Smooth muscle cell (in vitro differentiated cells): ENCODE data around the gene GHSR. TPM values are rescaled to one million over a fixed set of nuclear protein-coding genes. Genes with fewer than 3 reads are reported as not detected.

Experiments
- DNase-seq: peaks from one replicate; lab custom pipeline; 2025; ENCODE audit not compliant: unreplicated experiment; lab: John Stamatoyannopoulos, UW
- H2AFZ ChIP-seq: fragments of 200-600 bp; sonication (generic); 2 replicates; pipeline ENCODE4 v1.6.0; 2016; ENCODE audit warnings: antibody characterized with exemption, low read depth, mild to moderate bottlenecking
- H3F3A ChIP-seq: fragments of 200-600 bp; sonication (generic); 2 replicates; pipeline ENCODE4 v1.6.0; 2017; ENCODE audit warnings: antibody characterized with exemption, low read depth
- H3K27ac ChIP-seq: fragments of 200-600 bp; sonication (generic); 2 replicates; pipeline ENCODE4 v1.5.1; 2016; ENCODE audit warnings: low read depth, mild to moderate bottlenecking
- H3K27me3 ChIP-seq: fragments of 200-600 bp; sonication (generic); 2 replicates; pipeline ENCODE4 v1.6.1; 2016; ENCODE audit warnings: low read depth, mild to moderate bottlenecking
- H3K36me3 ChIP-seq: fragments of 200-600 bp; sonication (generic); 2 replicates; pipeline ENCODE4 v1.5.1; 2016; ENCODE audit warnings: low read depth
- H3K4me1 ChIP-seq: fragments of 200-600 bp; sonication (generic); 2 replicates; pipeline ENCODE4 v1.5.1; 2016; ENCODE audit warnings: low read depth
- H3K4me2 ChIP-seq: fragments of 200-600 bp; sonication (generic); 2 replicates; pipeline ENCODE4 v1.6.0; 2016; ENCODE audit warnings: mild to moderate bottlenecking
- H3K4me3 ChIP-seq: fragments of 200-600 bp; sonication (generic); 2 replicates; pipeline ENCODE4 v1.5.1; 2016; ENCODE audit warnings: mild to moderate bottlenecking
- H3K79me2 ChIP-seq: fragments of 200-600 bp; sonication (generic); 2 replicates; pipeline ENCODE4 v1.6.0; 2016; ENCODE audit warnings: low read depth, mild to moderate bottlenecking
- H3K9ac ChIP-seq: fragments of 200-600 bp; sonication (generic); 2 replicates; pipeline ENCODE4 v1.6.0; 2016; ENCODE audit warnings: low read depth
- H3K9me3 ChIP-seq: fragments of 200-600 bp; sonication (generic); replicated peaks from 2 replicates; pipeline ENCODE4 v1.5.1; 2016; ENCODE audit warnings: low read depth
- H4K20me1 ChIP-seq: fragments of 200-600 bp; sonication (generic); 2 replicates; pipeline ENCODE4 v1.6.0; 2016; ENCODE audit warnings: low read depth
- CTCF ChIP-seq: fragments of 200-600 bp; sonication (generic); IDR thresholded peaks from 2 replicates; pipeline ENCODE4 v1.5.1; 2017; ENCODE audit warnings: borderline replicate concordance, mild to moderate bottlenecking, antibody characterized with exemption; ENCODE audit not compliant: insufficient read depth, poor library complexity, severe bottlenecking
- WGBS: methylation state at CpG from one replicate; pipeline ENCODE4 v1.1.7; 2016; ENCODE audit warnings: low lambda C conversion rate; 5-methylcytosine and 5-hydroxymethylcytosine counted together
- polyA plus RNA-seq: library from polyadenylated mRNA; unstranded; fragments of >200 nt; fragmentation: Nextera tagmentation; extraction: Ambion mirVana; gene quantifications from 2 replicates; pipeline ENCODE4 v1.2.1, GENCODE V29; 2016
- total RNA-seq: library from RNA; depleted of rRNA; stranded (reverse); fragments of >200 nt; gene quantifications from 2 replicates; pipeline ENCODE4 v1.2.3, GENCODE V29; 2014

GHSR gene
- total and polyA plus RNA-seq, 2 experiments from 2014 or later: not detected

GRCh38 chr3:172442606-172443005 lies 5.7 kb downstream of the GHSR start:
- H3K9ac ChIP-seq: no peak overlapping the region
- no peak overlapping the region for H3K4me3 ChIP-seq
- no peaks in the 10 kb centered on the region for H3F3A ChIP-seq
- H3K36me3 ChIP-seq: no peaks in the 10 kb centered on the region
- H2AFZ ChIP-seq: no peak overlapping the region
- H3K9me3 ChIP-seq: no peaks in the 10 kb centered on the region
- no peak for TF ChIP-seq CTCF
- no peaks in the 10 kb centered on the region for H3K4me1 ChIP-seq
- no peak for DNase-seq
- no peaks in the 10 kb centered on the region for H4K20me1 ChIP-seq
- H3K27me3 ChIP-seq: peaks cover 70% of the 10 kb centered on the region
- H3K27ac ChIP-seq: no peak overlapping the region
- 100% methylated on average over 1 of the region's 1 CpG for WGBS
- H3K4me2 ChIP-seq: no peak overlapping the region
- no peaks in the 10 kb centered on the region for H3K79me2 ChIP-seq

GRCh38 chr3:172441581-172441980 lies 6.7 kb downstream of the GHSR start:
- H3F3A ChIP-seq: no peaks in the 10 kb centered on the region
- WGBS: 85% methylated on average over 5 of the region's 5 CpGs
- H3K27me3 ChIP-seq: peaks cover 60% of the 10 kb centered on the region
- no peak overlapping the region for H3K4me3 ChIP-seq
- no peak overlapping the region for H2AFZ ChIP-seq
- H3K9ac ChIP-seq: no peak overlapping the region
- TF ChIP-seq CTCF: no peak
- no peak overlapping the region for H3K27ac ChIP-seq
- H4K20me1 ChIP-seq: no peaks in the 10 kb centered on the region
- no peaks in the 10 kb centered on the region for H3K79me2 ChIP-seq
- DNase-seq: no peak
- no peaks in the 10 kb centered on the region for H3K9me3 ChIP-seq
- H3K4me1 ChIP-seq: no peaks in the 10 kb centered on the region
- no peak overlapping the region for H3K4me2 ChIP-seq
- no peaks in the 10 kb centered on the region for H3K36me3 ChIP-seq

- DNase-seq: no peak
- no peaks in the 10 kb centered on the region for H4K20me1 ChIP-seq
- H3K4me3 ChIP-seq: no peak overlapping the region
- peaks cover 26% of the 10 kb centered on the region for H3K27me3 ChIP-seq
- H3K79me2 ChIP-seq: no peaks in the 10 kb centered on the region
- no peak overlapping the region for H3K27ac ChIP-seq
- no peaks in the 10 kb centered on the region for H3K36me3 ChIP-seq
- H3K4me1 ChIP-seq: no peaks in the 10 kb centered on the region
- no peaks in the 10 kb centered on the region for H3K9me3 ChIP-seq
- H3K4me2 ChIP-seq: no peak overlapping the region
- H3K9ac ChIP-seq: no peak overlapping the region
- no peak overlapping the region for H2AFZ ChIP-seq
- 65% methylated on average over 4 of the region's 4 CpGs for WGBS
- H3F3A ChIP-seq: no peaks in the 10 kb centered on the region
- no peak for TF ChIP-seq CTCF
These were observed 10.1 kb downstream of the GHSR start for GRCh38 chr3:172438186-172438585.

GRCh38 chr3:172437713-172438112 lies 10.5 kb downstream of the GHSR start:
- H3K4me3 ChIP-seq: no peak overlapping the region
- no peak overlapping the region for H3K9ac ChIP-seq
- H4K20me1 ChIP-seq: no peaks in the 10 kb centered on the region
- no peak overlapping the region for H2AFZ ChIP-seq
- no peaks in the 10 kb centered on the region for H3K36me3 ChIP-seq
- H3K4me1 ChIP-seq: no peaks in the 10 kb centered on the region
- peaks cover 21% of the 10 kb centered on the region for H3K27me3 ChIP-seq
- H3K79me2 ChIP-seq: no peaks in the 10 kb centered on the region
- H3K9me3 ChIP-seq: no peaks in the 10 kb centered on the region
- H3F3A ChIP-seq: no peaks in the 10 kb centered on the region
- no peak overlapping the region for H3K4me2 ChIP-seq
- DNase-seq: no peak
- no peak overlapping the region for H3K27ac ChIP-seq
- no peak for TF ChIP-seq CTCF
